H1 (cell line): ENCODE measurements around the gene CEP57L1. TPM values are rescaled to one million over a fixed set of nuclear protein-coding genes. Genes with fewer than 3 reads are reported as not detected.

ENCODE experiments used
- CHD7 ChIP-seq: fragments of 300-600 bp; sonication (generic); IDR thresholded peaks from 2 replicates; pipeline ENCODE4 v1.7.1; 2012; ENCODE audit warnings: low read length, moderate library complexity, mild to moderate bottlenecking, inconsistent platforms; ENCODE audit not compliant: insufficient replicate concordance
- CTCF ChIP-seq, 3 experiments: IDR thresholded peaks; 1 replicate in 2 of 3; 2 replicates in 1 of 3; pipeline versions ENCODE4 v1.5.1 to v1.6.1; 2011; ENCODE audit warnings: low read length in 3 of 3, mild to moderate bottlenecking in 3 of 3, inconsistent platforms in 2 of 3, low read depth in 1 of 3, moderate library complexity in 1 of 3; ENCODE audit not compliant: insufficient read depth in 1 of 3; ENCODE audit errors: control extremely low read depth in 1 of 3
- GTF2F1 ChIP-seq: IDR thresholded peaks from 2 replicates; pipeline ENCODE4 v1.6.1; 2012; ENCODE audit warnings: low read depth, low read length, improper control_type of control experiment, borderline replicate concordance
- POLR2A ChIP-seq, 2 experiments: IDR thresholded peaks; 1 replicate in 1 of 2; 2 replicates in 1 of 2; pipeline ENCODE4 v1.6.1; 2011; ENCODE audit warnings: low read depth in 2 of 2, low read length in 2 of 2, mild to moderate bottlenecking in 2 of 2; ENCODE audit errors: control extremely low read depth in 1 of 2
- POU5F1 ChIP-seq: IDR thresholded peaks from 2 replicates; pipeline ENCODE4 v1.6.1; 2011; ENCODE audit warnings: low read depth, mild to moderate bottlenecking, low read length, moderate library complexity
- RXRA ChIP-seq: IDR thresholded peaks from 2 replicates; pipeline ENCODE4 v1.6.1; 2011; ENCODE audit warnings: low read depth, mild to moderate bottlenecking, low read length, moderate library complexity; ENCODE audit not compliant: insufficient read depth
- SIX5 ChIP-seq: IDR thresholded peaks from 2 replicates; pipeline ENCODE4 v1.6.1; 2011; ENCODE audit warnings: mild to moderate bottlenecking, low read depth, low read length
- TCF12 ChIP-seq: IDR thresholded peaks from 2 replicates; pipeline ENCODE4 v1.6.1; 2011; ENCODE audit warnings: low read depth, mild to moderate bottlenecking, low read length
- polyA plus RNA-seq, 7 experiments: library from polyadenylated mRNA; depleted of rRNA in 3 of 7; stranded (reverse) in 5 of 7; unstranded in 2 of 7; fragments of >200 nt in 5 of 7; fragments of 200-250 nt in 2 of 7; gene quantifications; 1 replicate in 5 of 7; 2 replicates in 1 of 7; 4 replicates in 1 of 7; pipeline versions ENCODE4 v1.2.1 to v1.2.3, GENCODE V29; 2011 to 2013; ENCODE audit warnings: missing spikeins in 2 of 7, mixed read lengths in 2 of 7
- total RNA-seq: library from RNA; stranded (reverse); fragmentation: NEBNext Ultra II Directional; extraction: Animal tissue kit (Norgen Biotek cat#: 25700); gene quantifications from 2 replicates; pipeline ENCODE4 v1.2.1, GENCODE V29; 2021

The CEP57L1 gene
- total and polyA plus RNA-seq, 2 of the 8 experiments (the other 6 are each of a cell fraction or from before 2014, with no cell fraction given) = 3.6 to 11.5 TPM

- TF ChIP-seq CHD7 = no peak
- TF ChIP-seq GTF2F1 = no peak
- no peak for TF ChIP-seq POLR2A (IDR thresholded peaks at IDR 0.05; ENCODE audit: control extremely low read depth in 1 of 2, low read depth in 2 of 2, low read length in 2 of 2)
- no peak for TF ChIP-seq SIX5
- TF ChIP-seq RXRA = no peak
- no peak for TF ChIP-seq CTCF (IDR thresholded peaks at IDR 0.05; ENCODE audit: control extremely low read depth in 1 of 3, insufficient read depth in 1 of 3, low read depth in 1 of 3, low read length in 3 of 3)
- TF ChIP-seq TCF12 = no peak
- TF ChIP-seq POU5F1 = no peak
Measured at GRCh38 chr6:109071125-109071917, 24.0 kb upstream of the CEP57L1 start (continued).
